ENCODE measurements around the gene PDLIM5.
"Not testable (repeated sequence)": the region's sequence is repeated elsewhere in the genome, so short reads cannot be mapped to it uniquely, and the experiment has no call there.

PDLIM5 gene

GRCh38 chr4:94451695-94452475 lies at the start of gene PDLIM5:
PDLIM5 (plus strand) TSS chr4:94451942; CDS start chr4:94455289, 3,347 bp downstream.
- DNase-seq = peak; percentile 61

- not testable (repeated sequence) for DNase-seq
These were observed 49.3 kb upstream of the PDLIM5 start for GRCh38 chr4:94402439-94402838.

- DNase-seq = no peak
These were observed 48.0 kb upstream of the PDLIM5 start for GRCh38 chr4:94403751-94404150.

GRCh38 chr4:94406668-94407437 lies 44.9 kb upstream of the PDLIM5 start:
- DNase-seq = peak; percentile 31

GRCh38 chr4:94407846-94408245 lies 43.9 kb upstream of the PDLIM5 start:
- DNase-seq = no peak

- DNase-seq = no peak
These were observed 43.0 kb upstream of the PDLIM5 start for GRCh38 chr4:94408549-94409374.

GRCh38 chr4:94409375-94409679 lies 42.4 kb upstream of the PDLIM5 start:
- DNase-seq = no peak

- DNase-seq = no peak
These were observed 41.8 kb upstream of the PDLIM5 start for GRCh38 chr4:94409962-94410361.

- no peak for DNase-seq
These were observed 41.0 kb upstream of the PDLIM5 start for GRCh38 chr4:94410678-94411206.

GRCh38 chr4:94411296-94411695 lies 40.4 kb upstream of the PDLIM5 start:
- no peak for DNase-seq

GRCh38 chr4:94412019-94412657 lies 39.6 kb upstream of the PDLIM5 start:
- no peak for DNase-seq

- DNase-seq = no peak
These were observed 39.1 kb upstream of the PDLIM5 start for GRCh38 chr4:94412658-94413038.

GRCh38 chr4:94413085-94413840 lies 38.5 kb upstream of the PDLIM5 start:
- DNase-seq = no peak

GRCh38 chr4:94414907-94415306 lies 36.8 kb upstream of the PDLIM5 start:
- DNase-seq = no peak

GRCh38 chr4:94415448-94415847 lies 36.3 kb upstream of the PDLIM5 start:
- no peak for DNase-seq

- no peak for DNase-seq
These were observed 35.4 kb upstream of the PDLIM5 start for GRCh38 chr4:94416335-94416734.

GRCh38 chr4:94416981-94417380 lies 34.8 kb upstream of the PDLIM5 start:
- no peak for DNase-seq

GRCh38 chr4:94419549-94419948 lies 32.2 kb upstream of the PDLIM5 start:
- no peak for DNase-seq

- DNase-seq = no peak
These were observed 31.8 kb upstream of the PDLIM5 start for GRCh38 chr4:94419956-94420355.

GRCh38 chr4:94420356-94420755 lies 31.4 kb upstream of the PDLIM5 start:
- DNase-seq = no peak

- no peak for DNase-seq
These were observed 25.0 kb upstream of the PDLIM5 start for GRCh38 chr4:94426783-94427182.

- DNase-seq = no peak
These were observed 22.9 kb upstream of the PDLIM5 start for GRCh38 chr4:94428884-94429283.

Measured in NCI-H1417 treated with DMSO at 0.1 percent for 48 hours (cell line).